ENCODE data around the gene CCDC122.
A peak's percentile ranks its signal among the peaks of the same experiment; 100 is the strongest.

The CCDC122 gene

DNA sequence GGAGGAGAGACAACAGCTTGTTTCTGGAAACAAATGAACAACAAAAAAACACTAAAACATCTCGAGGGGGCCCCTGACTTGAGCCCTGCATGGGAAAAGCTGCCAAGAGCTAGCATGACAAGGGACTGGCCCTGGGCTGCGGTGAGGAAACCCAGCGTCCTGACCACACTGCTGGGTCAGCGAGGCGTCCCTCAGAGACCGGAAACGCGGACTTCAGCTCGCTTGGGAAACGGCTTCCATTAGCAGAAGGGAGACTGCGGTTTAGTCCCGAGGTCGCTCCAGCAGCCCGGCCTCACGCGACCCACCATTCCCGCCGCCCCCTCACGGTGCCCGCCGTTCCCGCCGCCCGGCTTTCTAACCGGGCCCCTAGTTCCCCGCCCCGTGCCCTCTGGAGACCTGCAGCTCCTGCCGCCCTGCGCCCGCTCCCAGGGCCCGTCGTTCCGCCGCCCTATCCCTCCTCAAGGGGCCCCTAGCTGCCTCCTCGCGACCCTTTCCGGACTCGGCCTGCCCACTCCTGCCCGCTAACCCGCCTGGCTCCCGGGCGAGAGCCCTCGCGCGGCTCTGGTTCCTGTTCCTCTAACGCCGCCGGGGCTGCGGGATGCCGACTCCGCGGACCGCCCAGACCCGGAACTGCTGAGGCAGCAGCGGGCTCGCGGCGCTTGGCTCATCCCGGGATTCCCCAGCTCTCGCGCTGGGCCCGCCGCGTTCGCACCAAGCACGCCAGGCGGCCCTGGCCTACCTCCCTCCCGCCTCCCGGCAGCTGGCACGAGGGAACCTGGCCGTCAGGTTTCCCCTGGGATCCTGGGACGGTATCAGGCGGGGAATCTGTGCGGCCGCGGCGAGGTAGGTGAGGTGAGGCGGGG, at the start of gene CCDC122:
Gene CCDC122 (minus strand): TSS at position 849 of the 863 bp plus-strand sequence. CDS start 10,364 bp downstream, outside the sequence.
- peak; percentile 79 for DNase-seq

DNA sequence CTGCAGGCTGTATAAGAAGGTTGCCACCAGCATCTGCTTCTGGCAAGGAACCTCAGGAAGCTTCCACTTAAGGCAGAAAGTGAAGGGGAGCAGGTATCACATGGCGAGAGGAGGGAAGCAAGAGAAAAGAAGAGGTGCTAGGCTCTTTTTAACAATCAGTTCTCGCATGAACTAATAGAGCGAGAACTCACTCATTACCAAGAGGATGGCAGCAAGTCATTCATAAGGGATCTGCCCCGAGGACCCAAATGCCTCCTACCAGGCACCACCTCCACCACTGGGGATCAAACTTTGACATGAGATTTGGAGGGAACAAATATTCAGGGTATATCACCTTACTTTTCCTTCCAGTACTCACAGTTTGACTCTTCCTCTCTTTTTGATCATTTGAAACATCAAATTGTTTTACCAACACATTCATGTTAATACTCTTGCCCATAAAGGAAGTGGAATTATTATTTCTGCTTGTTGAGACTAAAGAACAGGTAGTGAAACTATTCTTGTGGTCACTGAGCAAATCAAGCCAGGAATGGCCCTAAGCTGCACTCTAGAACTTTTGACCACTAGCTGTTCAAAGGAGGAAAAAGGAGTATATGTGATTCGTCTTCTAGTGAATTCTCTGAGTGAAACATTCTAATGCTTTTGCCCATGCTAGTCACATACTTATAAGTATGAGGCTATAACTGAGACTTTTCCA, 45.2 kb upstream of the CCDC122 start:
- DNase-seq = no peak

DNA sequence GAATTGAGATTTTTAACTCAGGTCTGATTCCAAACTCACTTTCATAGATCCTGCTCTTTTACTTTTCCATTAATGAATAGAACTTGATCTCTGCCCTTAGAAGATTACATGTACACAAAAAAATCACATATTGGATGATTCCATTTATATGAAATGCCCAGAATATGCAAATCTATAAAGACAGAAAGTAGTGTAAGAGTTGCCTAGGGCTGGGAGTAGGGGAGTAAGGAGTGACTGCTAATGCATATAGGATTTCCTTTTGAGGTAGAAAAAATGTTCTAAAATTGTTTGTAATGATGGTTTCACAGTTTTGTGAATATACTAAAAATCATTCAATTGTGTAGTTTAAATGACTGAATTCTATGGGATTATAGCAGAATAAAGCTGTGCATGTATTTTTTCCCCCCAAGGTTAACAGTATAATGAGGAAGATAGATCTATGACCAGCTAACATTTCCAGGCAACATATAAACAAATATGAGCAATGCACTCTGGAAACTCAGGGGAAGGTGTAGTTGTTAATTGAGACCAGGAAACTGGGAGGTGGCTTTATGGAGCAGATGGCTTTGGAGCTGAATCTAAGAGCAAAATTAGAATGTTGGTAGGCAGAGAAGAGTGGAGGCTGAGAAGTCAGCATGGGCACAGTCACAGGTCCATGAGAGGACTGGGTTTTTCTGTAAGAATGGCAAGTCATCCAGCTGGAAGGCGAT, 41.6 kb upstream of the CCDC122 start:
- DNase-seq = no peak

DNA sequence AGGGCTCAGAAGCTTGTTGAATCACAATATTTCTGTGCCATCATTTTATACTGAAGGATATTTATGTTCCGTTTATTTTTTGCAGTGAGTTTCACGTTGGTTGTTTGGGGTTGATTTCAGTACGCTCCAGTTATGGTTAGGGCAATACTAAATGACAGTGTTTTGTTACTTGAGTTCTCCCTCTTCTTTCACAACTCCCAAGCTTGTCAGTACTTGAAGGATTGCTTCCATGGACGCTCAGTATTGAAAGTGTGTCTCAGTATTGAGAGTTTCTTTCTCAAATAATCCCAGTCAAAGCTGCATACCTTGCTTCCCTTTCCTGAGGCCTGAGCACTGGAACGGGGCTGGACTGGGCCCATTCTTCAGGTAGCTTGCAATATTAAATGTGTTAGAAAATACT, 39.1 kb upstream of the CCDC122 start:
- no peak for DNase-seq

DNA sequence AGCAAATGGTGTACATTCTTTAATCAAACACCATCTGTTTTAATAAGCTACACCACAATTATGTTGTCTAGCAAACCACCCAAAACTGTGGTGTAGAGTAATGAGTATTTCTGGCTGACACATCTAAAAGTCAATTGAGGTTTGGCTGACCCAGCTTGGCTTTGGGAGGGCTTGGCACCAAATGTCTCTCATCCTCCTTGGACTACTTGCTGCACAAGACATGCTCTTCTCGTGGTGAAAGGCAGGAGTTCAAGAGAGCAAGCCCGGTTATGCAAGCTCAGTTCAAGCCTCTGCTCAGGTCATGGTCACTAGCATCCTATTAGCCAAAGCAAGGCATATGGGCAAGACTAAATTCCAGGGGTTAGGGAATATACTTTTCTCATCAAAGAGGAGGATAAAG, 37.3 kb upstream of the CCDC122 start:
- no peak for DNase-seq

DNA sequence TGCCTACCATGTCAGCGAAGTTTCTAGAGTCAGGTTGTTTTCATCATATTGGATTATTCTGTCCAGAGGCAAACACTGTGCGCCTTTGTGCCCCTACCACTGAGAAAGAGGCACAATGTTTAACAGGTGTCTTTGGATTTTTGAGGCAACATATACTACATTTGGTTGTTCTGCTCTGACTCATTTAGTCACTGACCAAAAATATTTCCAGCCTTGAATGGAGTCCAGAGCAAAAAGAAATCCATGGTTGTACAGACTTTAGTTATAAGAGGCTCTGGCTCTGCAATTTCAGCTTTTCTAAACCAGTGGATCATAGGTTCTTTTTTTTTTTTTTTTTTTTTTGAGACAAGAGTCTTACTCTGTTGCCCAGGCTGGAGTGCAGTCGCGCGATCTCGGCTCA, 35.9 kb upstream of the CCDC122 start:
- no peak for DNase-seq

DNA sequence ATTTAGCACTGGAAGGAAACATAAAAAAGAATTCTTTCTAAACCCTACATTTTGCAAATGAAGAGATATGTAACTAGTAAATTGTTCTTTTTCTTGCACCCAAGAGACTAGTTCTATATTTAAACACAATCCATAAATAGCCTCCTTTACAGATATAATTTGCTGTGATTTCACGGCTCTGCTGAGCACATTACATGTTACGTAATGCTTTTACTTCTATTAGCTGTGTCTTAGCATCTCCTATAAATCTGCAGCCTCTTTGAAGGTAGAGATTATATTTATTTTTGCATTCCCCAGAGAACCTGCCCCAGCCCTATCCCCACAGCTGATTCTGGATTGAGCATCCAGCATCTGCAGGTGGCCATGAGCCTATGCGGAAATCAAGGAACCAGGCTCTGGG, 32.3 kb upstream of the CCDC122 start:
- DNase-seq = no peak

DNA sequence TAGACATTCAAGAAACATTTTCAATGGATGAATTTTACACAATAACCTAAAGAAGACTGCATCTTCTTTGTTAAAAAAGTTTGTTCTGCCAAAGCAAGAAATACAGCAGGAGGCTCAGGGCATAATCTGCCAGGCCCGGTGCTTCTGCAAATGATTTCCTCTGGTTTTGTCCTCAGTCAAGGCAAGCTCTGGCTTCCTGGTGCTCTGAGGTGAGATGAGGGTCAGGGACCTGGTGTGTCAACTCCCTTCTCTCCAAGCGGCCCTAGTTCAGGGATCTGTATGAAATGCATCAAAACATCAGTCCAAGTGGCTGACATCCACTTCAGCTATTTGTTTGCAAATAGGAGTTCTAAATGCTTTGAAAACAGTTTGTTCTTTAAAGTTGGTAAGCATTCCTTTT, 31.7 kb upstream of the CCDC122 start:
- DNase-seq = no peak

DNA sequence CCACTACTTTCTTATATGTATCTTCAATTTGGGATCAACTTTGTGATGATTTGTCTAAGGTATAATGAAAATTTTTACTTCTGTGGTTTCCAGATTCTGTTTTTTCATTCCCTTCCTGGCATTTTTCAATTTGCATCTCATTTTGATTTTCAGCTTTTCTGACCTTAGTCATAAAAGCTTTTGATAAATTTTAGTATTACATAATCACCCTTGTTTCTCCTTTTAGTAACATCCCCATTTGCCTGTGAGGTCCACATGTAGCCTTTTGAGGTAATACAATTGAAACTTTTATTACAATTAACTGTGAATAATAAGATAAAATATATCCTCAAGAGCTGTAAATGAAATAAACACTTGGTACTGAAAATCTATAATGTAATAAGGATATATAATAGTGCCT, 31.3 kb upstream of the CCDC122 start:
- no peak for DNase-seq

DNA sequence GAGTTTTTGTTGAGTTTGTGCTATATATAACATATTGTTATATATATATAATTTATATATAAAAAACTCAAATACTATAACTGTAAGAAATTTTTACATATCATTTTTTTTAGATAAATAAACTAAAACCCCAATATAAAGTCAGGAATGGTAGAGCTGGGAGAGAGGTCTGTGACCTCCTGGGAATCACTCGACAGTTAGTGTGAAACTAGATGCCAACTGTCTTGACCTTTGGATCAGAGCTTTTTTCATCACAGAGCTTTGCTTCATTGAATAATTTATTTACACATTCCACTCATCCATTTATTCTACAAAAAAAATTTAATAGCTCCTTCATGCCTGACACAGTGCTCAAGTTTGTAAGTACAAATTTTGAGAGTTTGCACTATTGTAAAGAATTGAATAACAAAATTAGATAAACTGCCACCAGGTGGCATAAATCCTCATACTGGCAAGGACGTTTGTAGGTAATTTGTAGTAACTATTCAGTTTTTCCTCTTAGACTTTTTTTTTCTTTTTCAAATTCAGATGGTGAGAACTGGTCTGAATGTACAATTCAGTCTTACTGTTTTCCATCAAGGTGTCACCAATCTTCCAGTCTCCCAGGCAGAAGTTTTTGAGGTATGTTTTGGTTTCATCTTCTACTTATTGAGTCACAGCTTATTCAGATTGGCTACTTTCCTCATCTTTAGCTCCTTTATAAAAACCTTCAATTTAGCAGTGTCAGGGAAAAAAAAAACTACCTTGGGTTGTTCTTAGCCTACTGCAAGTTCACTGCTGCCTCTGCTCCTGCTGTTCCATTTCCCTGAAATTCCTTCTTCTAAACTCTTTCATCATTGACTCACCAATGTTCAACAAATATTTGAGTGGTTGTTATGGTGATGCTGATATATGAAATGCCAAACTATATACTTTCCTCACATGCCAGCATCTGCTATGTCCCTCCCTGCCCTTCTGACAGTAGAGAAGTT, 28.9 kb upstream of the CCDC122 start:
- peak; percentile 44 for DNase-seq

DNA sequence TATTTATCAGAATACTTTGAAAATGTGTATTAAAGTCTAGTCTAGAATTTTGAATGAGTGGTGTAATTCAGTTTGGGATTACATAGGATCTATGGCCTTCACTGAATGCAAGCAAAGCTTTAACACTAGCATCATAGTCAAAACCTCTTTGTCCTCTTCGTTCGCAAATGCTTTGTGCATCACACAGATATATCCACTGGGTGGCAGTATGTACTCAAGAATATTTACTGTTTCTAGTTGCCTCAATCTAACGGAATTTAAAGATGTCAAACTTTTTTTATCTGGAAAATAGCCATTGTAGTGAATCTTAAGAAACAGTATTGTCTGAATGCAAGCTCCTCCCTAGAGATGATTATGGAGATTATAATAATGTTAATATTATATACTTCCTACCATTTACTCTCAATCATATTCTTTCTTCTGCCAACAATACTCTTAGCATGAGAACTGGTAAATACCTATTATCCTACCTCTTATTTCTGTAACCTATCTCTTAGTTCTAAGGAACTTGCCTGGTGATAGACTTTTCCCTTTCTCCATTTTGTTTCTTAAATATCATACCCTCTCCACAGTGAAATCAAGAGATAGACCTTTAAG, 26.0 kb upstream of the CCDC122 start:
- peak; percentile 71 for DNase-seq

DNA sequence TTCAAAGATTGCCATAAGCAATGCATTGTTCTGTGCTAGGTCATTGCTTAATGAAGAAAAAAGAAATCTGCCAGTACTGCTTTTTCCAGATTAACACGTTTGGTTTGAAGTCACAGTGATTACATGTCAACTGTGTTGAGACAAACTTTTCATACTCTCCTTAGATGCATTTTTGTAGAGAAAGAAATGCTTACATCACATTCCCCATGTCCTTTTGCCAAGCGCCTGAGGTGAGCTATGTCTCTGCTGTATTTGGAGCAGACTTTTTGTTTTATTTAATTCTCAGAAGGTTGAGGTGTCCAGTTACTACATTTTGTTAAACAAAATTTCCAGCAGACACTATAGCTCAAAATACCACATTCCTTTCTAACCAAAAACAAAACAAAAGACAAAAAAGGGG, 16.4 kb upstream of the CCDC122 start:
- no peak for DNase-seq

DNA sequence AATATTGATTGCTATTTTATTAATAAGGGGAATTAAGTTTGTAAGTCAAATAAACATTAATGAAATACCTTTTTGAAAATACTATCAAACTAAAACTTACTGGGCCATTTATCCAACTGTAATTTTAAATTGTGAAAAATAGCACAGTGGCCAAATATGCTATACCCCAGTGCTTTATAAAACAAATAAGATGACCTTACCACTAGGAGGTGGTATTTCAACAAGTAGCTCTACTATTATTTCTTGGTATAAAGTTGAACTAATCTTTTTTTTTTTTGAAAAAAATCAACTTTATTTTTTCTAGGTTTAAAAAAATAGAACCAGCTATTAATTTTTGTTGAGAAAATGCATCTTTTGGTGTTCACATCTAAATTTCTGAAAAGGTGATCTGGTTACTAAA, 14.9 kb upstream of the CCDC122 start:
- DNase-seq = no peak

DNA sequence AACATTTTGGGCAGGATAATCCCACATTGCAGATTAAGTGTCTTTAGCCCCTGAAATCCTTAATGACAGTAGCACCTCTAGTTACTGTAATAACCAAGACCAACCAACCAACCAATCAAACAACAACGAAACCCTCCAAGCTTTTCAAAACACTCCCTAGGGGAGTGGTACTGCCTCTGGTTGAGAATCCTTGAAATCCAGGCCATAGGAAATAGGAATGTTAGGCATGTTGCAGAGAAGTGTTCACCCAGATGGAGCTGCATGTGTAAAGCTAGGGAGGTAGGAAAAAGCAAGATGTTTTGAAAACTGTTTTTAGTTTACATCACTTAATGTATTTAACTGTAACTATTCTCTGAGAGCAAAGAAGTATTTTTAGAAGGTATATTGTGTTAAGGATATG, 4.7 kb upstream of the CCDC122 start:
- no peak for DNase-seq

DNA sequence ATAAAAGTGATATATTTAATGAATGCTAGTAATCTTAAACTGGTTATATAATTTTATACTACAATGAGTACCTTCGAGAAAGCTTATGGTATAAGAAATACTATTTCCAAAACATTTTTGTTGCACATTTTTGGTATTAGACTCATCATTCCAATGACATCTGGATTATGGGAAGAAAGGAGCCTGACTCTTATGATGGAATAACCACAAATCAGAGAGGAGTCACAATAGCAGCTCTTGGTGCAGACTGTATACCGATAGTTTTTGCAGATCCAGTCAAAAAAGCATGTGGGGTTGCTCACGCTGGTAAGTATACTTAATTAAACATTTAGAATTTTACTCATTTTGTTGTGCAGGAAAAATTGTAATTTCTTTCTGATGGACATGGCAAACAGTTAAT, 4.1 kb upstream of the CCDC122 start:
- DNase-seq = no peak

DNA sequence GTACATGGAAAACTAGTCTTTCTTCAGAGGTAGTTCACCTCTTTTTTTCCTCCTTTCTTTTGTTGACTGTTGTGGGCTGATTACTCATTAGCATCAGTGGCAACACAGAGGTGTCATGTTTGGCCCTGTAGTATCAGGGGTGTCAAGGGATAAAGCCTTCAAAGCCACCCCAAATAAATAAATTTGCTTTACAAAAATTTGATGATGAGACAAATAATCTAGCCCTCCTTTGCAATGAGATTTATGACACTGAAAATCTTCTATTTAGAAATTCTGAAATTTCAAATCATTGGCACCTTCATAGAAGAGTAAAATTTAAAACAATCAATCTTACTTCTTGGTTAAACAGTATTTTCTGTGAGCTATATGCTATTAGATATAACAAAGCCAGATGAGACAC, 2.0 kb upstream of the CCDC122 start:
- DNase-seq = no peak

DNA sequence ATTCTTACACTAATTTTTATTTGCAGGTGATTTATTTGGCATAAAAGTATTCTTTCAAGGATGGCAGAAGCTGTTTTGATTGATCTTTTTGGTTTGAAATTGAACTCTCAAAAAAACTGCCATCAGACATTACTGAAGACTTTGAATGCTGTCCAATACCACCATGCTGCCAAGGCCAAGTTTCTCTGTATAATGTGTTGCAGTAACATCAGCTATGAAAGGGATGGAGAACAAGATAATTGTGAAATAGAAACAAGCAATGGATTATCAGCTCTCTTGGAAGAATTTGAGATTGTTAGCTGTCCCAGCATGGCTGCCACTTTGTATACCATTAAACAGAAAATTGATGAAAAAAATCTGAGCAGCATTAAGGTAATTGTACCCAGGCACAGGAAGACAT, 1.4 kb upstream of the CCDC122 start:
- DNase-seq = no peak

DNA sequence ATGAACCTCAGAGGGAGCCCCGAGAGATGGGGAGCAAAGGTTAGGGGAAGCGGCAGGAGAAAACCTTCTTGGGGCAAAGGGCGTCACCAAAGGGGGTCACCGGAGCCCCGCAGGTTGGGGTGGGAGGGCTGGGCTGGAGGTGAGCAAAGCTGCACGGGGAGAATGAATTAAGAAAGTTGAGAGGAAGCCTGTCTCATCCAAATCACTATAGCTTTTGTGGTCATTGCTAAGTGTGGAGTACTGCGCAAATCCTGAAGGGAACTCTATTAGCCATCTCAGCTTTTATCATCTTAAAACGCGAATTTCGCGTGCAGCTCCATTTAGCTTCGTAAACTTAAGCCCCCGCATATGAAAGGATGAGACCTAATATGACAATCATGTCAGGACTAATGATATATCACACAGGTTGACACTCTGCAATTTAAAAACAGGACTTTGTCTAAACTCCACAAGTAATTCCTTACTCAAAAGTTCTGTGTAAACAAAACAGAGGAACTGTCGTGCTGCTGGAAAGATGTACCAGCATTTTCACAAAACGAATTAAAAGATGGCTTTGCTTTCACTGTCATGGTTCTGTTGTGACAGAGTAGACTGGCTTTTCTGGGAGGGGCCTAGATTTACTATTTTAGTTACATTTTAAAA, 795 bp upstream of the CCDC122 start:
- no peak for DNase-seq

DNA sequence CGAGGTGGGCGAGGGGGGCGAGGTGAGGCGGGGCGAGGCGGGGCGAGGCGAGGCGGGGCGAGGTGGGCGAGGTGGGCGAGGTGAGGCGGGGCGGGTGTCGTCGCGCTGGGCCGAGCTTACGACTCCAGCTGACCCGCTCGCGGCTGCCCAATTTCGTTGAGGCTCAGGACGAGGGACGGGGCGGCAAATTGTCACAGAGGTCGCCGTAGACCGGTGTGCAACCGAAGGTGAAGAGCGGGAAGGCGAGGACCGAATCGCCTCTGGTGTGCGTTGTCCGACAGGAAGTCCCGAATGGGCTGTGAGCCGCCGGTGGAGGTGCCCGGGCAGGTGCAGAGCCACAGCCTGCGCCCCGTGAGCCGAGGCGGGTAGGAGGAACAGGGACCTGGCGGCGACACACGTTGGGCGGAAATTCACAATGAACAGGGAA, 228 bp upstream of the CCDC122 start, which contains the start of gene LACC1:
Gene LACC1 (plus strand): TSS at position 150 of the 427 bp plus-strand sequence. CDS start 1,082 bp downstream, outside the sequence.
- no peak for DNase-seq

DNA sequence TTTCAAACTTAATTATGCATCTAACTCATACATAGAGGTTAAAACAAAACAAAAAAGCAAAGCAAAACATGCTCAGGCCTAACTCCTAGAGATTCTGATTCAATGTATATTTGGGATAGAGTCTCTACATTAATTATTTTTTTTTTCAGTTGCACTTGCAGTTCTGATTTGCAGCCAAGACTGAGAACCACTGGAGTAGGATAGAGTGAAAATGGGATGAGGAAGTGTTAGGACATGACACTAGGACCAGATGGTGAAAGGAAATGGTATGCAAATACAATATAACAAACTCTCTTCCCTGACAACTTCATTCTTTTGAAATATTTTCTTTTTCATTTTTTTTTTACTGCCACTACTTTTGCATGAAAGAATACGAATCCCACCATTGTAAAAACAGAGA, 1.8 kb downstream of the CCDC122 start:
- no peak for DNase-seq

DNA sequence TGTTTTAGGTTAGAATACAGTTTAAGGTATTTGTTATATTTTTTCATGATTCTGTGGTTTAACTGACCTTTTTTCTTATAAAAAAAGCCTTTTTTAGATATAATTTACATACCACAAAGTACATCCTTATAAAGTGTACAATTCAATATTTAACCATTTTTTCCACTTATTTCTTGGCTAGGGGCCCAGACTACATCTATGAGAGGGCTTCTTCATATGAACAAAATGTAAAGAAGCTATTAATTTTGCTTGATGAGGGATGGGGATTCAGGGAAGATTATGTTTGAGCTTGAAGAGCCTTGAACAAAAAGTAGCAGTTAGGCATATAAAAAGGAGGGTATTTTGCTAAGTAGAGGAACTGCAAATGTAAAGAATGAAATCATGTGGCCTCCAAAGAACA, 2.2 kb downstream of the CCDC122 start:
- DNase-seq = no peak

Data from CD4-positive, alpha-beta T cell treated with Interleukin-21 for 1 hour (primary cell).